HepG2 (cell line): ENCODE results near the gene TRAPPC5. TPM values are rescaled to one million over a fixed set of nuclear protein-coding genes. Genes with fewer than 3 reads are reported as not detected.
A peak's percentile ranks its signal among the peaks of the same experiment; 100 is the strongest.

ENCODE experiments used
- AGO1 ChIP-seq: fragments of 200-400 bp; formaldehyde crosslinking; IDR thresholded peaks from 2 replicates; pipeline ENCODE4 v1.6.1; 2017; ENCODE audit warnings: mild to moderate bottlenecking, low read depth, low read length, moderate library complexity; ENCODE audit not compliant: poor library complexity, severe bottlenecking
- DNMT1 ChIP-seq: sonication (generic); formaldehyde crosslinking; IDR thresholded peaks from 2 replicates; pipeline ENCODE4 v1.5.1; 2020; ENCODE audit warnings: mild to moderate bottlenecking, missing genetic modification reagents
- FLYWCH1 ChIP-seq: sonication (generic); formaldehyde crosslinking; IDR thresholded peaks from 2 replicates; pipeline ENCODE4 v1.8.1; 2023; ENCODE audit warnings: mild to moderate bottlenecking, missing genetic modification reagents
- JUN ChIP-seq: sonication (generic); formaldehyde crosslinking; IDR thresholded peaks from 2 replicates; pipeline ENCODE4 v1.4.0; 2020; ENCODE audit warnings: mild to moderate bottlenecking, missing genetic modification reagents
- KLF6 ChIP-seq: IDR thresholded peaks from 2 replicates; pipeline ENCODE4 v1.8.0; 2016; ENCODE audit warnings: missing biosample characterization, missing genetic modification reagents
- MED1 ChIP-seq: sonication (generic); formaldehyde crosslinking; IDR thresholded peaks from 2 replicates; pipeline ENCODE4 v1.4.0; 2020; ENCODE audit warnings: missing genetic modification reagents
- NR0B2 ChIP-seq: sonication (generic); formaldehyde crosslinking; IDR thresholded peaks from 2 replicates; pipeline ENCODE4 v1.4.0; 2020; ENCODE audit warnings: mild to moderate bottlenecking, missing genetic modification reagents
- POLR2G ChIP-seq: fragments of 200-400 bp; formaldehyde crosslinking; IDR thresholded peaks from 2 replicates; pipeline ENCODE4 v1.6.1; 2018; ENCODE audit warnings: mild to moderate bottlenecking, low read depth, low read length, moderate library complexity
- SALL1 ChIP-seq: sonication (generic); formaldehyde crosslinking; IDR thresholded peaks from 2 replicates; pipeline ENCODE4 v1.8.0; 2022; ENCODE audit warnings: mild to moderate bottlenecking, missing genetic modification reagents
- SP5 ChIP-seq: IDR thresholded peaks from 2 replicates; pipeline ENCODE4 v1.6.1; 2016; ENCODE audit warnings: low read depth, borderline replicate concordance
- ZBTB34 ChIP-seq: sonication (generic); formaldehyde crosslinking; IDR thresholded peaks from 2 replicates; pipeline ENCODE4 v1.8.0; 2022; ENCODE audit warnings: mild to moderate bottlenecking, missing genetic modification reagents
- ZNF124 ChIP-seq: sonication (generic); formaldehyde crosslinking; IDR thresholded peaks from 2 replicates; pipeline ENCODE4 v1.4.0; 2020; ENCODE audit warnings: missing genetic modification reagents
- ZNF674 ChIP-seq: sonication (generic); formaldehyde crosslinking; IDR thresholded peaks from 2 replicates; pipeline ENCODE4 v1.5.0; 2020; ENCODE audit warnings: low read depth, mild to moderate bottlenecking, missing genetic modification reagents
- ZNF773 ChIP-seq: sonication (generic); formaldehyde crosslinking; IDR thresholded peaks from 2 replicates; pipeline ENCODE4 v1.4.0; 2020; ENCODE audit warnings: missing genetic modification reagents, borderline replicate concordance
- ZNF777 ChIP-seq: sonication (generic); formaldehyde crosslinking; IDR thresholded peaks from 2 replicates; pipeline ENCODE4 v1.4.0; 2020; ENCODE audit warnings: missing genetic modification reagents
- ZNF839 ChIP-seq: sonication (generic); formaldehyde crosslinking; IDR thresholded peaks from 2 replicates; pipeline ENCODE4 v1.4.0; 2020; ENCODE audit warnings: missing genetic modification reagents, mild to moderate bottlenecking, borderline replicate concordance
- ZSCAN20 ChIP-seq: sonication (generic); formaldehyde crosslinking; IDR thresholded peaks from 2 replicates; pipeline ENCODE4 v1.4.0; 2020; ENCODE audit warnings: missing genetic modification reagents, mild to moderate bottlenecking, borderline replicate concordance
- polyA plus RNA-seq, 8 experiments: library from polyadenylated mRNA; depleted of rRNA in 3 of 8; stranded (reverse) in 7 of 8; unstranded in 1 of 8; fragments of >200 nt; fragmentation: Illumina TruSeq in 4 of 8; extraction: Trizol in 4 of 8; gene quantifications; 2 replicates each; pipeline versions ENCODE4 v1.2.1 to v1.2.3, GENCODE V29; 2011 to 2016; ENCODE audit warnings: low read depth in 4 of 8, missing spikeins in 1 of 8, mixed read lengths in 1 of 8; ENCODE audit not compliant: insufficient read depth in 1 of 8
- total RNA-seq, 5 experiments: library from RNA; depleted of rRNA; stranded (reverse); fragments of >200 nt; fragmentation: Illumina TruSeq; extraction: Trizol; gene quantifications; 2 replicates each; pipeline ENCODE4 v1.2.3, GENCODE V29; 2016; ENCODE audit warnings: low read depth in 1 of 5
- TF ChIP-seq, protein P1 (sequence below): IDR thresholded peaks from 2 replicates; pipeline ENCODE4 v1.6.1; 2012; ENCODE audit warnings: low read length, improper control_type of control experiment
- TF ChIP-seq, protein P2 (sequence below): conservative IDR thresholded peaks from 2 replicates; pipeline ENCODE4 v1.6.1; 2018; ENCODE audit warnings: missing genetic modification reagents
- TF ChIP-seq, protein P3 (sequence below): sonication (generic); formaldehyde crosslinking; IDR thresholded peaks from 2 replicates; pipeline ENCODE4 v1.8.1; 2022; ENCODE audit warnings: mild to moderate bottlenecking, missing genetic modification reagents
- TF ChIP-seq, protein P4 (sequence below): sonication (generic); formaldehyde crosslinking; IDR thresholded peaks from 2 replicates; pipeline ENCODE4 v1.5.0; 2020; ENCODE audit warnings: missing genetic modification reagents

The TRAPPC5 gene
- total and polyA plus RNA-seq, 2 of the 13 experiments (the other 11 are each of a cell fraction or from before 2014, with no cell fraction given), result 38.5 to 78.7 TPM

DNA sequence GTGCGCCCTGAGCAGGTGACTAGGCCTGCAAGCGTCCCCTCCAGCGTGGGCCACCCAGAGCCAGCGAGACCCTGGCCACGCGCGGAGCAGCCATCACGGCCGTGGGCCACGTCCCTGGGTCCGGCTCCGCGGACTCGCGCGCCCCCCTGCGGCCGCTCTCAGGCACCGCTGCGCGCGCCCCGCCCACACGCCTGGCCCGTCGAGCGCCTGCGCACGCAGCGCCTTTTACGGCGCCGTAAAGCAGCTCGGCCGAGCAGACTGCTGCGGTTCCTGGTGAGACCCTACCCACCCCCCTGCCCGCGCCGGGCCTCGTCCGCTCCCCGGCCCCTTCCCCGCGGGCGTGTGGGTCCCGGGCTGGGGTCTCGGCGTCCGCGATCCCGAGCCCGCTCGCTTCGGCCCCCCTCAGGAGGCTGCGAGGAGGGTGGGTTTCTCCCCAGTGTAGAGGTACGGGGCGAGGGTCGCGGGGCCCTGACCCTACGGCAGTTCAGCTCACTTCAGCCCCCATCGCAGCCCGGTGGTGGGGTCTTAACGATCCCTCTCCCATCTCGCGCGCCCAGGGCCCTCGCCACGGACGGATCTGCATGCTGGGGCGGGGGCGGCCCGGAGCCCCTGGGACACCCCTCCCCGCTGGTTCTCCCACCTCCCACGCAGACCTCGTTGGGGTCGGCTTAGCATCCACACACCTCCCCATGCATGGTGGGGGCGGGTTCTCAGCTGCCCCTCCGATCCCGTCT lies at the start of gene TRAPPC5 (continued):
- TF ChIP-seq, protein P1, sequence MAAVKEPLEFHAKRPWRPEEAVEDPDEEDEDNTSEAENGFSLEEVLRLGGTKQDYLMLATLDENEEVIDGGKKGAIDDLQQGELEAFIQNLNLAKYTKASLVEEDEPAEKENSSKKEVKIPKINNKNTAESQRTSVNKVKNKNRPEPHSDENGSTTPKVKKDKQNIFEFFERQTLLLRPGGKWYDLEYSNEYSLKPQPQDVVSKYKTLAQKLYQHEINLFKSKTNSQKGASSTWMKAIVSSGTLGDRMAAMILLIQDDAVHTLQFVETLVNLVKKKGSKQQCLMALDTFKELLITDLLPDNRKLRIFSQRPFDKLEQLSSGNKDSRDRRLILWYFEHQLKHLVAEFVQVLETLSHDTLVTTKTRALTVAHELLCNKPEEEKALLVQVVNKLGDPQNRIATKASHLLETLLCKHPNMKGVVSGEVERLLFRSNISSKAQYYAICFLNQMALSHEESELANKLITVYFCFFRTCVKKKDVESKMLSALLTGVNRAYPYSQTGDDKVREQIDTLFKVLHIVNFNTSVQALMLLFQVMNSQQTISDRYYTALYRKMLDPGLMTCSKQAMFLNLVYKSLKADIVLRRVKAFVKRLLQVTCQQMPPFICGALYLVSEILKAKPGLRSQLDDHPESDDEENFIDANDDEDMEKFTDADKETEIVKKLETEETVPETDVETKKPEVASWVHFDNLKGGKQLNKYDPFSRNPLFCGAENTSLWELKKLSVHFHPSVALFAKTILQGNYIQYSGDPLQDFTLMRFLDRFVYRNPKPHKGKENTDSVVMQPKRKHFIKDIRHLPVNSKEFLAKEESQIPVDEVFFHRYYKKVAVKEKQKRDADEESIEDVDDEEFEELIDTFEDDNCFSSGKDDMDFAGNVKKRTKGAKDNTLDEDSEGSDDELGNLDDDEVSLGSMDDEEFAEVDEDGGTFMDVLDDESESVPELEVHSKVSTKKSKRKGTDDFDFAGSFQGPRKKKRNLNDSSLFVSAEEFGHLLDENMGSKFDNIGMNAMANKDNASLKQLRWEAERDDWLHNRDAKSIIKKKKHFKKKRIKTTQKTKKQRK, result no peak
- TF ChIP-seq SP5 (CRISPR knock-in tag) (peak; percentile 64), ZNF773 (CRISPR knock-in tag) (peak; percentile 77; the same call in 1 of the 2 replicates), DNMT1 (peak; percentile 73), SALL1 (CRISPR knock-in tag) (peak; percentile 84), ZBTB34 (CRISPR knock-in tag) (no peak), ZSCAN20 (CRISPR knock-in tag) (0 out of 2 replicates have a peak, but pooled peaks have one; percentile 37), ZNF124 (CRISPR knock-in tag) (no peak), JUN (CRISPR knock-in tag) (0 out of 2 replicates have a peak, but pooled peaks have one; percentile 30), MED1 (CRISPR knock-in tag) (no peak; the same call in 1 of the 2 replicates), AGO1 (peak; percentile 38), FLYWCH1 (CRISPR knock-in tag) (no peak), NR0B2 (CRISPR knock-in tag) (peak; percentile 40; the same call in 1 of the 2 replicates), ZNF839 (CRISPR knock-in tag) (0 out of 2 replicates have a peak, but pooled peaks have one; percentile 11), KLF6 (CRISPR knock-in tag) (0 out of 2 replicates have a peak, but pooled peaks have one; percentile 27), ZNF674 (0 out of 2 replicates have a peak, but pooled peaks have one; percentile 65), ZNF777 (CRISPR knock-in tag) (peak; percentile 96), POLR2G (peak; percentile 52; the same call in 1 of the 2 replicates)
- TF ChIP-seq, protein P2, sequence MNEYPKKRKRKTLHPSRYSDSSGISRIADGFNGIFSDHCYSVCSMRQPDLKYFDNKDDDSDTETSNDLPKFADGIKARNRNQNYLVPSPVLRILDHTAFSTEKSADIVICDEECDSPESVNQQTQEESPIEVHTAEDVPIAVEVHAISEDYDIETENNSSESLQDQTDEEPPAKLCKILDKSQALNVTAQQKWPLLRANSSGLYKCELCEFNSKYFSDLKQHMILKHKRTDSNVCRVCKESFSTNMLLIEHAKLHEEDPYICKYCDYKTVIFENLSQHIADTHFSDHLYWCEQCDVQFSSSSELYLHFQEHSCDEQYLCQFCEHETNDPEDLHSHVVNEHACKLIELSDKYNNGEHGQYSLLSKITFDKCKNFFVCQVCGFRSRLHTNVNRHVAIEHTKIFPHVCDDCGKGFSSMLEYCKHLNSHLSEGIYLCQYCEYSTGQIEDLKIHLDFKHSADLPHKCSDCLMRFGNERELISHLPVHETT (CRISPR knock-in tag), result no peak
- TF ChIP-seq, protein P3, sequence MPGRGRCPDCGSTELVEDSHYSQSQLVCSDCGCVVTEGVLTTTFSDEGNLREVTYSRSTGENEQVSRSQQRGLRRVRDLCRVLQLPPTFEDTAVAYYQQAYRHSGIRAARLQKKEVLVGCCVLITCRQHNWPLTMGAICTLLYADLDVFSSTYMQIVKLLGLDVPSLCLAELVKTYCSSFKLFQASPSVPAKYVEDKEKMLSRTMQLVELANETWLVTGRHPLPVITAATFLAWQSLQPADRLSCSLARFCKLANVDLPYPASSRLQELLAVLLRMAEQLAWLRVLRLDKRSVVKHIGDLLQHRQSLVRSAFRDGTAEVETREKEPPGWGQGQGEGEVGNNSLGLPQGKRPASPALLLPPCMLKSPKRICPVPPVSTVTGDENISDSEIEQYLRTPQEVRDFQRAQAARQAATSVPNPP (CRISPR knock-in tag), result no peak
- TF ChIP-seq, protein P4, sequence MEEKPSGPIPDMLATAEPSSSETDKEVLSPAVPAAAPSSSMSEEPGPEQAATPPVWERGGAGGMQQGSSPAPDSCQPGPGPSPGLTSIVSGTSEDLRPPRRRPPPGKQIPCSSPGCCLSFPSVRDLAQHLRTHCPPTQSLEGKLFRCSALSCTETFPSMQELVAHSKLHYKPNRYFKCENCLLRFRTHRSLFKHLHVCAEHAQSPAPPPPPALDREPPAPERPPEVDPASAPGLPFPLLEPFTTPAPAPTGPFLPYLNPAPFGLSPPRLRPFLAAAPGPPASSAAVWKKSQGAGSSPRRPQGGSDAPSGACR (CRISPR knock-in tag), result peak; percentile 33; the same call in 1 of the 2 replicates
